K562 (cell line): ENCODE measurements around the gene SGMS1. TPM values are rescaled to one million over a fixed set of nuclear protein-coding genes. Genes with fewer than 3 reads are reported as not detected.
A peak's percentile ranks its signal among the peaks of the same experiment; 100 is the strongest.

Source experiments
- ATAC-seq: fragments of 200-7000 bp; cut with Tn5 transposase; 3 replicates; pipeline ENCODE4 v1.9.1; 2020; ENCODE audit warnings: moderate library complexity
- BruUV-seq: library from RNA; stranded (reverse); fragments of 400-500 nt; replicated peaks from 2 replicates; lab custom pipeline; 2021; lab: Mats Ljungman, UMichigan
- CTCF ChIA-PET: fragments of 300-600 bp; formaldehyde crosslinking; extraction: SDS; loops from one replicate; lab custom pipeline; 2021; ENCODE audit warnings: low intra/inter-chr PET ratio; lab: Yijun Ruan, JAX
- POLR2A ChIA-PET: fragments of 300-600, 350-650 bp; sonication (Branson Sonifier 250); formaldehyde crosslinking; extraction: SDS; loops from one replicate; lab custom pipeline; 2021; ENCODE audit warnings: antibody characterized with exemption, inconsistent platforms; lab: Yijun Ruan, JAX
- DNase-seq, 4 experiments: peaks; one replicate each; pipeline versions ENCODE4 v3.0.0 to v3.0.0-alpha.2; 2011 to 2018; ENCODE audit warnings: low spot score in 3 of 4, mixed read lengths in 3 of 4; ENCODE audit errors: extremely low read depth in 1 of 4
- FAIRE-seq: peaks from 2 replicates; lab custom pipeline; 2011; peaks lifted over from hg19 to GRCh38; lab: Jason Lieb, UNC
- H2AFZ ChIP-seq: 2 replicates; pipeline ENCODE4 v1.6.0; 2011; ENCODE audit warnings: low read depth, low read length, control low read depth, inconsistent platforms
- H3K27ac ChIP-seq: fragments of 200-600 bp; 3 replicates; pipeline ENCODE4 v1.8.0; 2011; ENCODE audit warnings: low read depth, mild to moderate bottlenecking, control low read depth, inconsistent platforms, low read length, moderate library complexity, mixed read lengths; ENCODE audit errors: extremely low read depth
- H3K27me3 ChIP-seq, 2 experiments: fragments of 300-600 bp in 1 of 2; 2 replicates in 1 of 2; 3 replicates in 1 of 2; pipeline versions ENCODE4 v1.6.0 to v1.8.0; 2011; ENCODE audit warnings: inconsistent platforms in 2 of 2, low read length in 2 of 2, mild to moderate bottlenecking in 1 of 2, mixed read lengths in 1 of 2, moderate library complexity in 1 of 2; ENCODE audit not compliant: control insufficient read depth in 2 of 2, insufficient read depth in 2 of 2
- H3K36me3 ChIP-seq: fragments of 300-600 bp; 3 replicates; pipeline ENCODE4 v1.8.0; 2011; ENCODE audit warnings: mild to moderate bottlenecking, low read length, inconsistent platforms; ENCODE audit not compliant: control insufficient read depth, insufficient read depth
- H3K4me1 ChIP-seq, 2 experiments: fragments of 200-600 bp in 1 of 2; replicated peaks in 1 of 2; 2 replicates in 1 of 2; 3 replicates in 1 of 2; pipeline versions ENCODE4 v1.5.1 to v1.8.0; 2011; ENCODE audit warnings: inconsistent platforms in 2 of 2, low read length in 2 of 2, mild to moderate bottlenecking in 1 of 2, mixed read lengths in 1 of 2, moderate library complexity in 1 of 2; ENCODE audit not compliant: control insufficient read depth in 2 of 2, insufficient read depth in 2 of 2
- H3K4me2 ChIP-seq: 2 replicates; pipeline ENCODE4 v1.6.1; 2011; ENCODE audit warnings: low read length, control low read depth, inconsistent platforms, mixed read lengths; ENCODE audit not compliant: insufficient read depth
- H3K4me3 ChIP-seq: fragments of 200-600 bp; sonication (generic), shearing (Covaris generic); 2 replicates; pipeline ENCODE4 v1.5.1; 2016; ENCODE audit warnings: control low read depth, inconsistent platforms
- H3K79me2 ChIP-seq: fragments of 200-600 bp; 3 replicates; pipeline ENCODE4 v1.8.0; 2011; ENCODE audit warnings: low read length, inconsistent platforms; ENCODE audit not compliant: control insufficient read depth, insufficient read depth
- H3K9ac ChIP-seq, 2 experiments: 2 replicates each; pipeline versions ENCODE4 v1.6.0 to v1.6.1; 2011; ENCODE audit warnings: low read depth in 2 of 2, low read length in 2 of 2, control low read depth in 1 of 2, inconsistent platforms in 1 of 2, mild to moderate bottlenecking in 1 of 2, mixed read lengths in 1 of 2; ENCODE audit not compliant: insufficient read depth in 1 of 2
- H3K9me1 ChIP-seq: one replicate; pipeline ENCODE4 v1.6.0; 2011; ENCODE audit warnings: inconsistent platforms, mild to moderate bottlenecking, low read length, moderate library complexity; ENCODE audit not compliant: control insufficient read depth, insufficient read depth
- H3K9me3 ChIP-seq: replicated peaks from 2 replicates; pipeline ENCODE4 v1.5.1; 2011; ENCODE audit warnings: low read depth, low read length, inconsistent platforms; ENCODE audit not compliant: control insufficient read depth, insufficient read depth
- H4K20me1 ChIP-seq: replicated peaks from 2 replicates; pipeline ENCODE4 v1.6.1; 2011; ENCODE audit warnings: low read length, inconsistent platforms, mixed read lengths; ENCODE audit not compliant: control insufficient read depth, insufficient read depth
- BCL6 ChIP-seq: fragments of 250-450 bp; sonication (Bioruptor Pico); IDR thresholded peaks from 2 replicates; pipeline ENCODE4 v1.4.0; 2020
- DEAF1 ChIP-seq: fragments of 450-650 bp; formaldehyde crosslinking; IDR thresholded peaks from 2 replicates; pipeline ENCODE4 v1.4.0; 2020; ENCODE audit warnings: mild to moderate bottlenecking, moderate library complexity
- HDGF ChIP-seq: fragments of 450-650 bp; IDR thresholded peaks from 2 replicates; pipeline ENCODE4 v1.6.1; 2016
- HMBOX1 ChIP-seq: sonication (generic); IDR thresholded peaks from 2 replicates; pipeline ENCODE4 v1.6.1; 2016
- HOMEZ ChIP-seq: fragments of 250-450 bp; sonication (Bioruptor Pico); IDR thresholded peaks from 2 replicates; pipeline ENCODE4 v1.4.0; 2020; ENCODE audit warnings: mild to moderate bottlenecking, moderate library complexity
- SAP30 ChIP-seq: fragments of 200-600 bp; sonication (generic); IDR thresholded peaks from 2 replicates; pipeline ENCODE4 v1.6.1; 2012; ENCODE audit warnings: borderline replicate concordance, low read depth, mild to moderate bottlenecking, moderate library complexity, low read length, control low read depth, inconsistent platforms; ENCODE audit not compliant: insufficient read depth, poor library complexity, severe bottlenecking
- SRSF1 ChIP-seq: fragments of 200-400 bp; formaldehyde crosslinking; IDR thresholded peaks from 2 replicates; pipeline ENCODE4 v1.6.1; 2017; ENCODE audit warnings: mild to moderate bottlenecking, low read depth, low read length, moderate library complexity
- XRCC5 ChIP-seq: fragments of 200-400 bp; formaldehyde crosslinking; IDR thresholded peaks from 2 replicates; pipeline ENCODE4 v1.6.1; 2017; ENCODE audit warnings: low read depth, mild to moderate bottlenecking, low read length
- ZBTB11 ChIP-seq, 3 experiments: fragments of 200-800 bp in 1 of 3; fragments of 250-450 bp in 1 of 3; fragments of 450-650 bp in 1 of 3; sonication (Bioruptor Pico) in 1 of 3; sonication (Bioruptor generic) in 1 of 3; formaldehyde crosslinking in 1 of 3; IDR thresholded peaks; 2 replicates each; pipeline versions ENCODE4 v1.6.1 to v1.8.0; 2016 to 2022; ENCODE audit warnings: mild to moderate bottlenecking in 2 of 3, missing genetic modification characterization in 2 of 3, missing compliant biosample characterization in 1 of 3, moderate library complexity in 1 of 3
- ZC3H11A ChIP-seq: IDR thresholded peaks from 2 replicates; pipeline ENCODE4 v1.6.1; 2012; ENCODE audit warnings: low read depth, low read length, improper control_type of control experiment
- WGBS: fragments of 100-300 bp; shearing (Covaris generic); methylation state at CpG from one replicate; pipeline ENCODE4 v1.1.6; 2016; ENCODE audit warnings: low coverage, mixed read lengths; ENCODE audit not compliant: insufficient coverage; ENCODE audit errors: missing lambda C conversion rate; 5-methylcytosine and 5-hydroxymethylcytosine counted together
- in situ Hi-C: fragments of 300-500 bp; cut with MboI; formaldehyde crosslinking; loops from 4 replicates; pipeline ENCODE4 v1.15.0; 2018; ENCODE audit warnings: inconsistent platforms, mixed read lengths
- intact Hi-C: fragments of 100-400 bp; cut with micrococcal nuclease; formaldehyde crosslinking; loops from 2 replicates; pipeline ENCODE4 v1.14.2; 2022
- polyA plus RNA-seq, 8 experiments: library from polyadenylated mRNA; depleted of rRNA in 4 of 8; stranded (reverse) in 5 of 8; unstranded in 3 of 8; fragments of >200 nt; fragmentation: Nextera tagmentation in 2 of 8; fragmentation: Illumina TruSeq in 1 of 8; extraction: Ambion mirVana in 2 of 8; extraction: Trizol in 1 of 8; gene quantifications; 2 replicates each; pipeline versions ENCODE4 v1.2.1 to v1.2.3, GENCODE V29; 2011 to 2014; ENCODE audit warnings: inconsistent platforms in 1 of 8, missing spikeins in 1 of 8
- total RNA-seq, 7 experiments: library from RNA; depleted of rRNA in 6 of 7; stranded (reverse); fragments of >200 nt in 6 of 7; fragmentation: Illumina TruSeq in 2 of 7; extraction: Trizol in 2 of 7; gene quantifications; 2 replicates each; pipeline versions ENCODE4 v1.2.1 to v1.2.3, GENCODE V29; 2011 to 2021; ENCODE audit warnings: low replicate concordance in 1 of 7

The SGMS1 gene
- total and polyA plus RNA-seq, 9 of the 15 experiments (the other 6 are each of a cell fraction or from before 2014, with no cell fraction given) = 22.6 to 232 (median 82.2) TPM

- peak overlapping the region; percentile 52 for H3K27ac ChIP-seq
- WGBS = 36% methylated on average over 5 of the region's 5 CpGs
- H3K36me3 ChIP-seq = peaks cover 21% of the 10 kb centered on the region
- H3K4me2 ChIP-seq = peak overlapping the region; percentile 64
- H3K9me1 ChIP-seq = no peaks in the 10 kb centered on the region
- no peaks in the 10 kb centered on the region for H3K9me3 ChIP-seq
- H3K4me1 ChIP-seq = peaks cover 29 to 60% of the 10 kb centered on the region in 2 experiments
- no peak for DNase-seq
- peak overlapping the region in 1 of 2 experiments; percentile 63; a peak in 3 of 4 replicates for H3K9ac ChIP-seq
- FAIRE-seq = no peak
- in situ Hi-C loops (no loop called here), intact Hi-C loops (no loop called here)
- ChIA-PET POLR2A (interaction anchor here (1.0 to 2.2 kb wide), 5 partner anchors 10 to 26 kb away, joined by 3 to 13 read pairs (median 4); no protein-coding TSS in a partner anchor), CTCF (no interaction called here)
- H3K4me3 ChIP-seq = 0 out of 2 replicates have a peak overlapping the region, but pooled peaks have one; percentile 5
- no peaks in the 10 kb centered on the region for H3K27me3 ChIP-seq
- no TSS peak for BruUV-seq
- no peak for ATAC-seq
- H3K79me2 ChIP-seq = peaks cover 91% of the 10 kb centered on the region
- H4K20me1 ChIP-seq = no peaks in the 10 kb centered on the region
- H2AFZ ChIP-seq = no peak overlapping the region
- no peak for TF ChIP-seq HMBOX1
- no peak for TF ChIP-seq XRCC5
- no peak for TF ChIP-seq HOMEZ (CRISPR knock-in tag)
- TF ChIP-seq SRSF1 = no peak
- TF ChIP-seq DEAF1 (CRISPR knock-in tag) = no peak
- no peak for TF ChIP-seq ZC3H11A
- 0 out of 6 replicates have a peak, but pooled peaks of 1 of the 3 experiments have one; percentile 20 for TF ChIP-seq ZBTB11 (CRISPR knock-in tag; IDR thresholded peaks at IDR 0.05)
- no peak for TF ChIP-seq BCL6 (CRISPR knock-in tag)
- no peak for TF ChIP-seq SAP30
- TF ChIP-seq HDGF = 0 out of 2 replicates have a peak, but pooled peaks have one; percentile 21
These were observed 65.4 kb downstream of the SGMS1 start for GRCh38 chr10:50558371-50558770.
